Large intestine (tissue), 3 donors: ENCODE data around the gene GRID1. TPM values are rescaled to one million over a fixed set of nuclear protein-coding genes. Genes with fewer than 3 reads are reported as not detected.
"Not testable (repeated sequence)": the region's sequence is repeated elsewhere in the genome, so short reads cannot be mapped to it uniquely, and the experiment has no call there.

Experiments used
- DNase-seq, 2 donors: peaks; one replicate each; pipeline versions ENCODE4 v3.0.0 to v3.0.0-alpha.2; 2013
- H3K27ac ChIP-seq: one replicate; pipeline ENCODE4 v1.5.1; 2013; ENCODE audit warnings: low read length
- H3K27me3 ChIP-seq: 2 replicates; pipeline ENCODE4 v1.6.1; 2013; ENCODE audit warnings: low read length; ENCODE audit not compliant: control insufficient read depth, insufficient read depth
- H3K36me3 ChIP-seq: 2 replicates; pipeline ENCODE4 v1.6.1; 2013; ENCODE audit warnings: low read length; ENCODE audit not compliant: control insufficient read depth, insufficient read depth
- H3K4me1 ChIP-seq: one replicate; pipeline ENCODE4 v1.6.1; 2013; ENCODE audit warnings: low read length; ENCODE audit not compliant: control insufficient read depth, insufficient read depth
- H3K4me3 ChIP-seq: one replicate; pipeline ENCODE4 v1.5.1; 2013; ENCODE audit warnings: low read length
- H3K9me3 ChIP-seq: one replicate; pipeline ENCODE4 v1.6.1; 2013; ENCODE audit warnings: mild to moderate bottlenecking, low read depth, low read length, moderate library complexity; ENCODE audit not compliant: control insufficient read depth
- WGBS: methylation state at CpG from one replicate; pipeline ENCODE4 v1.1.5; 2013; ENCODE audit warnings: low lambda C conversion rate; ENCODE audit not compliant: insufficient coverage; 5-methylcytosine and 5-hydroxymethylcytosine counted together
- polyA plus RNA-seq: library from polyadenylated mRNA; unstranded; fragments of 120-200 nt; gene quantifications from one replicate; pipeline ENCODE4 v1.2.1, GENCODE V29; 2013

Gene GRID1
- polyA plus RNA-seq, 1 donor, result 1.7 TPM

- Histone ChIP-seq H3K27me3 (no peaks in the 10 kb centered on the region), H3K4me1 (no peaks in the 10 kb centered on the region), H3K9me3 (no peaks in the 10 kb centered on the region), H3K27ac (no peak overlapping the region), H3K36me3 (no peaks in the 10 kb centered on the region), H3K4me3 (no peak overlapping the region)
- no CpG with 5 or more reads among the region's 2 CpGs for WGBS
- no peak for DNase-seq
Observed at GRCh38 chr10:86042161-86042560, 324.4 kb downstream of the GRID1 start.

GRCh38 chr10:86041116-86041515 lies 325.5 kb downstream of the GRID1 start:
- no peak overlapping the region for H3K4me3 ChIP-seq
- H3K27ac ChIP-seq, result no peak overlapping the region
- DNase-seq, result no peak
- no CpG with 5 or more reads among the region's 3 CpGs for WGBS
- H3K4me1 ChIP-seq, result no peaks in the 10 kb centered on the region
- no peaks in the 10 kb centered on the region for H3K27me3 ChIP-seq
- no peaks in the 10 kb centered on the region for H3K9me3 ChIP-seq
- H3K36me3 ChIP-seq, result no peaks in the 10 kb centered on the region

- no peak for DNase-seq
- H3K27me3 ChIP-seq, result no peaks in the 10 kb centered on the region
- H3K9me3 ChIP-seq, result no peaks in the 10 kb centered on the region
- no peak overlapping the region for H3K4me3 ChIP-seq
- H3K4me1 ChIP-seq, result no peaks in the 10 kb centered on the region
- WGBS, result 100% methylated on average over 1 of the region's 1 CpG
- H3K36me3 ChIP-seq, result no peaks in the 10 kb centered on the region
- H3K27ac ChIP-seq, result no peak overlapping the region
Observed at GRCh38 chr10:86038371-86038770, 328.2 kb downstream of the GRID1 start.

- Histone ChIP-seq H3K9me3 (peaks cover 1% of the 10 kb centered on the region), H3K4me3 (no peak overlapping the region), H3K36me3 (no peaks in the 10 kb centered on the region), H3K27ac (no peak overlapping the region), H3K27me3 (no peaks in the 10 kb centered on the region), H3K4me1 (no peaks in the 10 kb centered on the region)
- WGBS, result no CpG with 5 or more reads among the region's 5 CpGs
- DNase-seq, result no peak
Observed at GRCh38 chr10:86037096-86037495, 329.5 kb downstream of the GRID1 start.

DNA sequence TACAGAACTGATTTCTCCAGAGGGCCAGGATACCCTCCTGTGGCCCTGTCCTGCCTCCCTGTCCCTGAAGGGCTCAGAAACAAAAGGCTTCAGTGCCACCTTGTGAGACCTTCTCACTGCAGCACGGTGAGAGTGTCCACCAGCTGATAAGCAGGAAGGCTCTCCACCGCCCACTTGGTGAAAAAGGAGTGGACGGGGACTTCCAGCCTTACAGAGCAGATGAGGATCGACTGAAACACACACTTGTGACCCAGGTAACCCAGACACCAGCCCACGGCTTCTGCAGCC lies 330.1 kb downstream of the GRID1 start:
- no peak for DNase-seq
- no CpG with 5 or more reads among the region's 5 CpGs for WGBS
- no peaks in the 10 kb centered on the region for H3K4me1 ChIP-seq

DNA sequence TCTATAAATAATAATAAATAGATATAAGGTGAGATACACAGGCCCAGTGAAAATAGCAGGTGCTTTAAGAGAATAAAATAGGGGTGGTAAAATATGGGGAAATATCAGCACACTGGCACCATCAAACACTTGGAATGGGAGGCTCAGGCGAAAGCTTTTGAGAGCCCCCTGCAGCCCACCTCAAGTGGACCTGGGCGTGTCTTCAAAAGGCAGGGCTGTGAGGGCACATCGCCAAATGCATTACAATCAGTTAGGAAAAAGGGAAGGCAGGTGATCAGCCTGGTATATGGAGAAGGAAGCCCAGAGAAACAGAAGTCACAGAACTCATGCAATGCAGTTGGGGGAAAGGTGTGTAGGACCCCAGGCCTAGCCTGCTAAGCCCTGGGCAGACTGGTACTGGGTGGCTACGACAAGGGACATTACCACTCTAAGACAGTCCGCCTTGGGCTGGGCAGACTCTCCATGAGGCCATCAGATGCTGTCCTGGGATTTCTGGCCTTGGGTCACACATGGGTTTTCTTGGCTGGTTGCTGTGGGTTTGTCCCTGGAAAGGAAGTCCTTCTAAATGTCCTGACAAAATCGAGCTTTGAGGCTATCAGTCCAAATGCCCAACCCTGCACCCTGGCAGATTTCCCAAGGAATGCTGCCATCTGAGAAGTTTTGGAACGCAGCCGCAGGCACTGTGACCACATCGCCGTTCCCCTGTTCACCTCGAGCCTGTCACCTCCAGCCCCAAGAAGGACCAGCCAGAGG lies 330.6 kb downstream of the GRID1 start:
- no peak overlapping the region for H3K4me3 ChIP-seq
- H3K27ac ChIP-seq, result no peak overlapping the region
- no peaks in the 10 kb centered on the region for H3K4me1 ChIP-seq
- H3K9me3 ChIP-seq, result peaks cover 3% of the 10 kb centered on the region
- no peaks in the 10 kb centered on the region for H3K36me3 ChIP-seq
- 80% methylated on average over 2 of the region's 11 CpGs for whole genome bisulfite sequencing
- H3K27me3 ChIP-seq, result no peaks in the 10 kb centered on the region
- no peak for DNase-seq

More for the DNA sequence above, 330.1 kb downstream of the GRID1 start:
- H3K9me3 ChIP-seq, result peaks cover 3% of the 10 kb centered on the region
- H3K36me3 ChIP-seq, result no peaks in the 10 kb centered on the region
- H3K27ac ChIP-seq, result no peak overlapping the region
- no peaks in the 10 kb centered on the region for H3K27me3 ChIP-seq
- H3K4me3 ChIP-seq, result no peak overlapping the region

DNA sequence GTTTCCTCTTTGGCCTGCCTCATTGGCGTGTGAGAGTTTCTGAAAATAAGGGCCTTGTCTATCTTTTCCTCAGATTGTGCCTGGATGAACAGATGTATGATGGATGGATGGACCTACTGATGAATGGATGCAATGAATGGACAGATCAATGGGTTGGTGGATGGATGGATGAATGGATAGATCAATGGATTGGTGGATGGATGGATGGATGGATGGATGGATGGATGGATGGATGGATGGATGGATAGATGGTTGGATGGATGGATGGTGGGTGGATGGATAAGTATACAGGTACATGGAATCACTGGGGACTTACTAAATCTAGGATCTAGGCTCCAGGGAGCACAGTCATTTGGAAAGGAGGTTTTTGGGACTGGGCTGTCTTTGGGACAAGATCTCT lies 331.9 kb downstream of the GRID1 start:
- H3K36me3 ChIP-seq, result no peaks in the 10 kb centered on the region
- no CpG with 5 or more reads among the region's 1 CpG for WGBS
- H3K27me3 ChIP-seq, result no peaks in the 10 kb centered on the region
- peaks cover 3% of the 10 kb centered on the region for H3K9me3 ChIP-seq
- no peak overlapping the region for H3K4me3 ChIP-seq
- DNase-seq, result no peak
- no peak overlapping the region for H3K27ac ChIP-seq
- H3K4me1 ChIP-seq, result no peaks in the 10 kb centered on the region

DNA sequence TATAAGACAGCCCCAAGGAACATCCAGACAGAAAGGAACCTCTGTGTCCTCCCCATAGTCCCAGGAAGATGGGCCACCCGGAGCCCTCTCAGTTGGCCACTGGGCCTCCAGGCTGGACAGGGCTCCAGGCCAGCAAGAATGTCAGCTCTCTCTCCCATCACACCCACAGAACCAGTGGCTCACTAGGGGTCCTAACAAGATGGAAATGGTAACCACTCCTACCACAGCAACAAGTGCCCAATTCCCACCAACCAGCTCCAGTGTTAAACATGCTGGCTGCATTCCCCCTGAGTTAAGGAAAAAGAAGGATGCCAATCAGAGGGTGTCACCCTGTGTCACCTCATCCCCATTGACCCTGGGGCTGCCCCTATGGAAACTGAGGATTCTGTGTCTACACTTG lies 333.0 kb downstream of the GRID1 start:
- no peak overlapping the region for H3K4me3 ChIP-seq
- peaks cover 3% of the 10 kb centered on the region for H3K9me3 ChIP-seq
- no peak for DNase-seq
- no peaks in the 10 kb centered on the region for H3K27me3 ChIP-seq
- H3K4me1 ChIP-seq, result no peaks in the 10 kb centered on the region
- H3K27ac ChIP-seq, result no peak overlapping the region
- no CpG with 5 or more reads among the region's 1 CpG for WGBS
- no peaks in the 10 kb centered on the region for H3K36me3 ChIP-seq

GRCh38 chr10:86032087-86032486 lies 334.5 kb downstream of the GRID1 start:
- H3K4me1 ChIP-seq, H3K27ac ChIP-seq, H3K36me3 ChIP-seq, DNase-seq, H3K9me3 ChIP-seq, H3K27me3 ChIP-seq, H3K4me3 ChIP-seq: not testable (repeated sequence)
- no CpG with 5 or more reads among the region's 8 CpGs for WGBS

- H3K9me3 ChIP-seq, result peaks cover 3% of the 10 kb centered on the region
- H3K27me3 ChIP-seq, result no peaks in the 10 kb centered on the region
- H3K4me3 ChIP-seq, result no peak overlapping the region
- no peak for DNase-seq
- H3K36me3 ChIP-seq, result no peaks in the 10 kb centered on the region
- whole genome bisulfite sequencing, result 40% methylated on average over 1 of the region's 2 CpGs
- H3K27ac ChIP-seq, result no peak overlapping the region
- no peaks in the 10 kb centered on the region for H3K4me1 ChIP-seq
Observed at GRCh38 chr10:86030312-86030711, 336.3 kb downstream of the GRID1 start.

DNA sequence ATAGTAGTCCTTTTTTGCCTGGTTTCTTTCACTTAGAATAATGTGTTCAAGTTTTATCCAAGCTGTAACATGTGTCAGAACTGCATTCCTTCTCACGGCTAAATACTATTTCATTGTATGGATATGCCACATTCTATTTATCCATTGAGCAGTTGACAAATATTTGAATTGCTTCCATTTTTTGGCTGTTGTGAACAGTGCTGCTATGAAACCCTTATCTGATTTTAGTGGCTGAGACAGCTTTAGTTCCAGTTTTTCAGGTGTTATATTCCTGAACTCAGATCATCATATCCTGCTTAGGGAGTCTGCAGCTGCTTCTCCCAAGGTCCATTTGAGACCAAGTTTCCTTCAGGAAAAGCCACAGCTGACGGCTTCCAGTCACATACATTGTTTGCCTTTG lies 339.2 kb downstream of the GRID1 start:
- no peaks in the 10 kb centered on the region for H3K4me1 ChIP-seq
- H3K36me3 ChIP-seq, result no peaks in the 10 kb centered on the region
- no peaks in the 10 kb centered on the region for H3K27me3 ChIP-seq
- no peak overlapping the region for H3K27ac ChIP-seq
- H3K9me3 ChIP-seq, result peaks cover 3% of the 10 kb centered on the region
- 86% methylated on average over 1 of the region's 2 CpGs for WGBS
- no peak overlapping the region for H3K4me3 ChIP-seq
- DNase-seq, result no peak
